Gastroesophageal sphincter (tissue), 4 donors: ENCODE data around the gene CHST13. TPM values are rescaled to one million over a fixed set of nuclear protein-coding genes. Genes with fewer than 3 reads are reported as not detected.

Experiments used
- ATAC-seq: fragments of 150-250 bp; one replicate; pipeline ENCODE4 v1.9.1; 2016; ENCODE audit warnings: mild to moderate bottlenecking, moderate library complexity
- H3K27ac ChIP-seq, 4 donors: fragments of 200-600 bp; sonication (generic) in 3 of 4; 1 replicate in 3 of 4; 2 replicates in 1 of 4; pipeline ENCODE4 v1.5.1; 2016 to 2019
- H3K27me3 ChIP-seq: fragments of 200-600 bp; sonication (generic); one replicate; pipeline ENCODE4 v1.5.1; 2019
- H3K36me3 ChIP-seq, 2 donors: fragments of 200-600 bp; sonication (generic); one replicate each; pipeline ENCODE4 v1.5.1; 2019; ENCODE audit warnings: control low read depth in 1 of 2
- H3K4me1 ChIP-seq, 3 donors: fragments of 200-600 bp; sonication (generic); 1 replicate in 2 of 3; 2 replicates in 1 of 3; pipeline ENCODE4 v1.5.1; 2016 to 2019; ENCODE audit warnings: control low read depth in 2 of 3
- H3K4me3 ChIP-seq, 2 donors: fragments of 200-600 bp; sonication (generic); one replicate each; pipeline ENCODE4 v1.5.1; 2019; ENCODE audit warnings: mild to moderate bottlenecking in 1 of 2, moderate library complexity in 1 of 2
- H3K9me3 ChIP-seq, 3 donors: fragments of 200-600 bp; sonication (generic); one replicate each; pipeline ENCODE4 v1.5.1; 2017 to 2019; ENCODE audit warnings: control low read depth in 2 of 3
- EP300 ChIP-seq: sonication (generic); formaldehyde crosslinking; IDR thresholded peaks from one replicate; pipeline ENCODE4 v1.6.1; 2017; ENCODE audit warnings: antibody characterized with exemption, mild to moderate bottlenecking
- POLR2A ChIP-seq, 2 donors: fragments of 450-650 bp; IDR thresholded peaks; one replicate each; pipeline ENCODE4 v1.6.1; 2017; ENCODE audit warnings: antibody characterized with exemption in 2 of 2, mild to moderate bottlenecking in 2 of 2, moderate library complexity in 1 of 2
- POLR2AphosphoS5 ChIP-seq: sonication (generic); formaldehyde crosslinking; IDR thresholded peaks from one replicate; pipeline ENCODE4 v1.6.1; 2017; ENCODE audit warnings: antibody characterized with exemption
- WGBS, 2 donors: methylation state at CpG; one replicate each; pipeline ENCODE4 v1.1.5; 2018; ENCODE audit warnings: low coverage in 1 of 2; 5-methylcytosine and 5-hydroxymethylcytosine counted together
- total RNA-seq, 4 donors: library from RNA; depleted of rRNA; stranded (reverse); fragments of >200 nt; gene quantifications; one replicate each; pipeline ENCODE4 v1.1.0, GENCODE V29; 2016
- TF ChIP-seq, protein P1 (sequence below), 4 experiments: fragments of 200-600 bp in 2 of 4; fragments of 450-650 bp in 2 of 4; sonication (generic) in 1 of 4; IDR thresholded peaks; one replicate each; pipeline ENCODE4 v1.5.1; 2017 to 2019; ENCODE audit warnings: antibody characterized with exemption in 4 of 4, mild to moderate bottlenecking in 2 of 4, moderate library complexity in 2 of 4

The CHST13 gene
- total RNA-seq, 4 donors from 2014 or later: 0.52 to 1.4 (median 0.81) TPM; not detected in 1

DNA sequence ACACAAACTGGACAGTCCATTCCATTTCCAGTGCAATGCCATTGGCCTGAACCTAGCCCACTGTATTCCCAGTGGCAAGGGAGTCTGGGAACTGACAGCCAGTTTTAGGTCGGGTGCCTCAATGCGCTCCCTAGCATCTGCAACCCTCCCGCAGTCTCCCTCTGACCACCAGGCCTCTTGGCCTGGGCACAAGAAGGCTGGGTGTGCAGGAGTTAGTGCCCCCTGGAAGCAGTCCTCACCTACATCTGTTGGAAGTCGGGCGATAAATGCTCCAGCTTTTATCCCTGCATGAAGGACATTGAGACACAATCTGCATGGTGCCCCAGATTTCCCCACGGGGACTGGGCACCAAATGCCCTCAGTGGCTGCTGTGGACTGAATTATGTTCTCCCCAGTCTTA lies 22.1 kb downstream of the CHST13 start:
- H3K9me3 ChIP-seq: peaks cover 0 to 4% (median 0%) of the 10 kb centered on the region in 3 donors
- peaks cover 87% of the 10 kb centered on the region for H3K27me3 ChIP-seq
- no peak for TF ChIP-seq EP300
- no peak for TF ChIP-seq POLR2A (IDR thresholded peaks at IDR 0.05)
- TF ChIP-seq, protein P1, sequence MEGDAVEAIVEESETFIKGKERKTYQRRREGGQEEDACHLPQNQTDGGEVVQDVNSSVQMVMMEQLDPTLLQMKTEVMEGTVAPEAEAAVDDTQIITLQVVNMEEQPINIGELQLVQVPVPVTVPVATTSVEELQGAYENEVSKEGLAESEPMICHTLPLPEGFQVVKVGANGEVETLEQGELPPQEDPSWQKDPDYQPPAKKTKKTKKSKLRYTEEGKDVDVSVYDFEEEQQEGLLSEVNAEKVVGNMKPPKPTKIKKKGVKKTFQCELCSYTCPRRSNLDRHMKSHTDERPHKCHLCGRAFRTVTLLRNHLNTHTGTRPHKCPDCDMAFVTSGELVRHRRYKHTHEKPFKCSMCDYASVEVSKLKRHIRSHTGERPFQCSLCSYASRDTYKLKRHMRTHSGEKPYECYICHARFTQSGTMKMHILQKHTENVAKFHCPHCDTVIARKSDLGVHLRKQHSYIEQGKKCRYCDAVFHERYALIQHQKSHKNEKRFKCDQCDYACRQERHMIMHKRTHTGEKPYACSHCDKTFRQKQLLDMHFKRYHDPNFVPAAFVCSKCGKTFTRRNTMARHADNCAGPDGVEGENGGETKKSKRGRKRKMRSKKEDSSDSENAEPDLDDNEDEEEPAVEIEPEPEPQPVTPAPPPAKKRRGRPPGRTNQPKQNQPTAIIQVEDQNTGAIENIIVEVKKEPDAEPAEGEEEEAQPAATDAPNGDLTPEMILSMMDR (IDR thresholded peaks at IDR 0.05): no peak
- TF ChIP-seq POLR2AphosphoS5: no peak
- ATAC-seq: no peak
- no peak overlapping the region for H3K4me3 ChIP-seq
- no peaks in the 10 kb centered on the region for H3K36me3 ChIP-seq
- H3K4me1 ChIP-seq: peaks cover 0 to 13% (median 0%) of the 10 kb centered on the region in 3 donors
- 75% methylated on average over 3 of the region's 6 CpGs; no CpG with 5 or more reads in 1 of the 2 donors for WGBS, 2 donors
- no peak overlapping the region for H3K27ac ChIP-seq

DNA sequence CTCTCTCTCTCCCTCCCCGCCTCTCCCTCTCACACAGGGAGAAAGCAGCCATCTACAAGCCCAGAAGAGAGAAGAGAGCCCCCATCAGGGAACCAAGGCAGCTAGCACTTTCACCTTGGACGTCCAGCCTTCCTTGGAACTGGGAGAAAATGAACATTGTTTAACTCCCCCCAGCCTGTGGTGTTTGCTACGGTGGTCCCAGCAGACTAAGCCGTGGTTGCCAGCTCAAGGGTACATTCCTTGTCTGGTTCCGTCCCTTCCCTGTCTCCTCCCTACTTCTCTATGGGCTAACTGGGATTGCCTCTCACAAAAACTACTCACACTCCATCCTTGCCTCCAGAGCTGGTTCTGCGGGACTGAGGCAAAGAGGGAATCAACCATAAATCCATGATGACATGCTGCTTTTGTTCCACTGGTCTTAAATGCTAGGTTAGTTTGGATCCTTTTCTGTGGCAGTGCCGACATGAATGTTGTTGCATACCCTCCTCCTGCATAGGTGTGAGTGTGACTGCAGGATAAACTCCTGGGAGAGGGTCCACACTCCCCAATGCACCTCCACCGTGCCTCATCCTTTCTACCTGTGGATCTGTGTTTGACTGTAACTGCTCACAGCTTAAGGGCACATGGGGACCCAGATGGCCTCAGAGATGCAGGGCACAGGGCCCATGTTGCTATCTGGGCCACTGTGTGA lies 22.7 kb downstream of the CHST13 start:
- Histone ChIP-seq H3K36me3 (no peaks in the 10 kb centered on the region), H3K4me1 (peaks cover 0 to 8% (median 0%) of the 10 kb centered on the region in 3 donors), H3K27me3 (peaks cover 85% of the 10 kb centered on the region), H3K9me3 (peaks cover 0 to 4% (median 0%) of the 10 kb centered on the region in 3 donors), H3K27ac (no peak overlapping the region), H3K4me3 (no peak overlapping the region)
- 61 to 68% methylated on average over 4 to 7 of the region's 8 CpGs for WGBS, 2 donors
- ATAC-seq: no peak
- TF ChIP-seq POLR2AphosphoS5 (no peak), EP300 (no peak), POLR2A (IDR thresholded peaks at IDR 0.05) (no peak)
- TF ChIP-seq, protein P1 (IDR thresholded peaks at IDR 0.05): no peak

DNA sequence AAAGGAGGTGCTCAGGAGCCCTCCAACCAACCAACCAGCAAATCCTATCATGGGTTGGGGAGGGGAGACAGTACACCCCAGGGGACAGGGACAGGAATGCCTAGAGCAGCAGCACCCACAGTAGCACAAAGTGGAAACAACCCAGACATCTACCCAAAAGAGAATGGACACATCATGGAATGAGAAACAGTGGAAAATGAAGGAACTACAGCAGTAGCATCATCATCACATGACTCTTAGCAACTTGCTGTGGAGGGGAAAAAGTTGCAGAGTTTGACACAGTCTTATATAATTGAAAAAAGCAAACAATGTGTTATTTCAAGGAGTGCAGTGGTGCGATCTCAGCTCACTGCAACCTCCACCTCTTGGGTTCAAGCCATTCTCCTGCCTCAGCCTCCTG lies 23.8 kb downstream of the CHST13 start:
- 50% methylated on average over 1 of the region's 1 CpG; no CpG with 5 or more reads in 1 of the 2 donors for WGBS, 2 donors
- Histone ChIP-seq H3K4me3 (no peak overlapping the region), H3K27me3 (peaks cover 75% of the 10 kb centered on the region), H3K4me1 (no peaks in the 10 kb centered on the region), H3K27ac (no peak overlapping the region), H3K36me3 (no peaks in the 10 kb centered on the region), H3K9me3 (no peaks in the 10 kb centered on the region)
- TF ChIP-seq EP300 (no peak), POLR2A (IDR thresholded peaks at IDR 0.05) (no peak)
- no peak for ATAC-seq

DNA sequence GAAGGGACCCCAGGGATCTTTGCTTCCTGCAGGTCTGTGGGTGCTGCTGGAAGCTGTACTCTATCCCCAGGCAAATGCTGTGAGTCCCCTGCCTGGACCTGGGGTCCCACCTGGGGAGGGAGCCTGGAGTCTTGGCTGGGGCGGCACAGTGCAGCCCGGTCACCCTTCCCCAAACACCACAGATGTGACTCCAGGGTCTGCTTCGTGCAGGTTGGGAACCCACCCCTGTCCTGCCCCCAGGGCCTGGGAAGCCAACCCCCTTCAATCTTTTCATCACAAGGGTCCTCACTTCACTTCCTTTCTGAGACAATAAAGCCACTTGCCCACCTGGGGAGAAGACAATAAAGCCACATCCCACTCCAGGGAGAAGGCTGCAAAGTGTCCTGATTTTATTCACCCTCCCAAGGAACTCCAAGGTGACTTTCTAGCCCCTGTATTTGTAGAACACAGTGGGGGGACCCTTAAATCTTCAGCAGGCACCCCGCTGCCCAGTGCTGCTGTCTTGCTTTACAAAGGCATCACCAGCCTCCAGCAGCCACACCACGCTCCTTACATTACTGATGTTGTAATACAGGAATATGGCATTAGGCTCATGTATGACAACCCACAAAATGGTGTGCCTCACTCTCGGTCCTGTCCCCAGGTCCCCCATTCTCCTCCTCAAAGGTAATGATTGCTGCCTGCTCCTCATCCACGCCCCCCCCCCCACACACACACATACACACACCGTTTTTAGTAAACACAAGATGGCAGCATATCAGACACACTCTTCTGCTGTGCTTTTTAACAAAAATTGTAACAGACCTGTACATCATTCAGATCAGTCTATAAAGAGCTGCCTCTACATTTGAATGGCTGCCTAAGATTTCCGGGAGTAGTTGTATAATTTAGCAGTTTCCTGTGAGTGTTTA lies 24.9 kb downstream of the CHST13 start:
- TF ChIP-seq, protein P1 (IDR thresholded peaks at IDR 0.05): no peak
- TF ChIP-seq POLR2AphosphoS5 (no peak), EP300 (no peak)
- peaks cover 64% of the 10 kb centered on the region for H3K27me3 ChIP-seq
- WGBS, 2 donors: 33 to 47% methylated on average over 5 to 7 of the region's 9 CpGs
- no peak for ATAC-seq
- H3K27ac ChIP-seq: no peak overlapping the region
- no peaks in the 10 kb centered on the region for H3K9me3 ChIP-seq
- no peak overlapping the region for H3K4me3 ChIP-seq
- no peaks in the 10 kb centered on the region for H3K4me1 ChIP-seq
- H3K36me3 ChIP-seq: no peaks in the 10 kb centered on the region

DNA sequence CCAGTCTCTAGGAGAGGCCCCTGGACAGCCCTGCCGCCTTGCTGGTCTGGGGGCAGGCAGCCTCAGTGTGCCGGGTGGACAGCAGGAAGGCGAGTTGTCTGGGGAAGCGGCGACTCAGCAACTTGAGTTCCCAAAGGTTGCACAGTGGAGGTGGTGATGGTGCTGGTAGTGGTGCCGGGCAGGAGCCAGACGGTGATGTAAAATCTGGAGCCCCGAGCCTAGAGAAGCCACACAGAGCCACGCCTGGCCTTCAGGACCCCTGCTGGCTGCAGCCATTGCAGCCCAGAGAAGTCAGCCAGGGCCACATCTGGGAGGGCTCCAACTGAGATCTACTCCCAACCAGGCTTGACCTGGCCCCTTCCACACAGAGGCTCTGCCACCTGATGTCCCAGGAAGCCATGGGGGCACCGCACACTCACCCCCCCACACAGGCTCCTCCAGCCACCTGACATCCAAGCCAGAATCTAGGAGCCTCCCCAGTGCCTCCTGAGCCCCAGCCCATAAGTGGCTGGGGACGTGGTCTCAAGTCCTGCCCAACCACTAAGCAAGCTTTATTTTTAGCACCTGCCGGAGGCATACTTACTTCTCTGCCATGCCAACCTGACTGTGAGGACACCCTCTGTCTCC lies 26.0 kb downstream of the CHST13 start:
- Histone ChIP-seq H3K27me3 (peaks cover 58% of the 10 kb centered on the region), H3K9me3 (no peaks in the 10 kb centered on the region), H3K36me3 (no peaks in the 10 kb centered on the region), H3K4me3 (no peak overlapping the region), H3K27ac (no peak overlapping the region), H3K4me1 (no peaks in the 10 kb centered on the region)
- no peak for ATAC-seq
- TF ChIP-seq EP300: no peak
- TF ChIP-seq, protein P1 (IDR thresholded peaks at IDR 0.05): no peak
- TF ChIP-seq POLR2AphosphoS5: no peak
- no peak for TF ChIP-seq POLR2A (IDR thresholded peaks at IDR 0.05)
- 68% methylated on average over 2 of the region's 12 CpGs; no CpG with 5 or more reads in 1 of the 2 donors for WGBS, 2 donors
